HT1080 (cell line): ENCODE data around the gene ROCK2. TPM values are rescaled to one million over a fixed set of nuclear protein-coding genes. Genes with fewer than 3 reads are reported as not detected.

Source experiments
- DNase-seq: peaks from one replicate; pipeline ENCODE4 v3.0.0-alpha.2; 2015; ENCODE audit warnings: low read depth
- total RNA-seq: library from RNA; depleted of rRNA; stranded (reverse); fragments of >200 nt; shearing (Covaris generic); gene quantifications from 2 replicates; pipeline ENCODE4 v1.2.3, GENCODE V29; 2014

Gene ROCK2
- total RNA-seq, 1 experiment from 2014 or later = 20.6 TPM

DNA sequence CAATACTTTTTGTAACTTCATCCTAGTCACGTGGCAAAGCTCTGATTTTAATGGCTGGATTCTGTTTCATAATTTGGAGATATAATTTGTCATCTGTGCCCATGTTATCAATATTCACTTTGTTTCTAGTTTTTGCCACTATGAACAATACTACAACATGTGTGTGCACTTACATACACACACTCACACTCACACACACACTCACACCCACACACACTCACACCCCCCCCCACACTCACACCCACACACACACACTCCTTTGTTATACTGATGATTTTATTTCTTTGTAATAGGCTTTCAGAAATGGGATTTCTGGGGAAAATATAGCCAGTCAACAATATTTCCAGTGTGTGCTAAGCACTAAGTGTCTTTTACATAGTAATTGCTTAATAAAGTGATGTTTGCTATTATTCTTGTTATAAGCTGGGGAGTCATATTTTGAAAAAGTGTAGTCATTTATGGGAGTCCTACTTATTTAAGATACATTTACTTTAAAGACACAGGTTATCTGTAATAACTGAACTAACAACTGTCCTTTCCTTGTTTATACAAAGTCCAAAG lies 22.8 kb upstream of the ROCK2 start:
- no peak for DNase-seq

DNA sequence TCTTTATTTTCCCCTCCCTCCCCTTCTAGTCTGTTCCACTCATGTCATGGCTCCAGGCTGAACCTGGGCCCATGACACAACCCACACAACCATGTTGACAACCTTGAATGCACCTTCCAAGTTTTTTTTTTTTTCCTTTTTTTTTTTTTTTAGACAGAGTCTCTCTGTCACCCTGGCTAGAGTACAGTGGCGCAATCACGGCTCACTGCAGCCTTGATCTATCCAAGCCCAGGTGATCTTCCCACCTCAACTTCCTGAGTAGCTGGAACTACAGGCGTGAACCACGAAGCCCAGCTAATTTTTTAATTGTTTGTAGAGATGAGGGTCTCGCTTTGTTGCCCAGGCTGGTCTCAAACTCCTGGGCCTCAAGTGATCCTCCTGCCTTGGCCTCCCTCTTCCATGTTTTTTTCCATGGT lies 21.9 kb upstream of the ROCK2 start:
- DNase-seq = no peak

DNA sequence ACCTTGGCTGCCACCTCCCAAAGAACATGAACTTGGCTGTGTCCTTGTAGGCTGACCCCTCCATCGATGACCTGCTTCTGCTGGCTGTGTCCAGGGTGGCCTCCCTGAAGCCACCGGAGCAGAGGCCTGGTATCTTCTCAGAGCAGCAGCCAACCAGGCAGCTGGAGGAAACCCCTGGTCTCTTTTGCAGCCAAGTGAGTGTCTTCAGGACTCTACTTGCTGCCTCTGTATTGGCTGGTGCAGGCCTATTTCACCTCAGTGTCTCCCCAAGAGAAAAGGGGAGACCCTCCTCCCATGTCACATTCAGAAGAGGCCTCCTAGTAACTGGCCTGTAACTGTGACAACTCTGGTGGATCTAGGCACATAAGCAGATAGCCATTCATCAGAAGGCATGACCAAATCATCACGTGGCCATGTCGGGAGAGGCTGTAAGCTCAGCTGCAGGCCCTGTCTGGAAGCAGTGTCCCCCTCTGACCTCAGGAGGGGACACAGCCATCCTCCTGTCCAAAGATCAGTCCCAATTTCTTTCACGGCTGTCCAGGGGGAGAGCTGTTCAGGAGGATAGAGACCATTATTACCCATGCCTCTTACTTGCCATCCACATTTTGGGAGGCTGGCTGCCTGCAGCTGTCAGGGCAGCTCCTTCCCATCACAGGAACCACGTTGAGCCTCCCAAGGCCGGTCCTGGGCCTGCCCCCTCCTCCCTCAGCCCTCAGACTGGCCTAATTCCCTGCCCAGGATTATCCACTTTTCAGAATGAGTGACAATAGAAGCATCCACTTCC lies 20.9 kb upstream of the ROCK2 start:
- no peak for DNase-seq

DNA sequence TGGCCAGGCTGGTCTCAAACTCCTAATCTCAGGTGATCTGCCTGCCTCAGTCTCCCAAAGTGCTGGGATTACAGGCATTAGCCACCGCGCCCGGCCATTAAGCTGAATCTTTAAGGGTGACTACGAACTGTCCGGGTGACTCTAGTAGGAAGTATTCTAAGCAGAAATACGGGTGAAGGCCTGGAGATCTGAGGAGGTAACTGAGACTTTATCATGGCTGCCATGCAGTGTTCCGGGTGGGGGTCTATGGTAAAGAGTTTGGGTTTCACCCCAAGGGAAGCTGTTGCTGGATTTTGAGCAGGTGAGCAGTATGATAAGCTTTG lies 20.1 kb upstream of the ROCK2 start:
- no peak for DNase-seq

DNA sequence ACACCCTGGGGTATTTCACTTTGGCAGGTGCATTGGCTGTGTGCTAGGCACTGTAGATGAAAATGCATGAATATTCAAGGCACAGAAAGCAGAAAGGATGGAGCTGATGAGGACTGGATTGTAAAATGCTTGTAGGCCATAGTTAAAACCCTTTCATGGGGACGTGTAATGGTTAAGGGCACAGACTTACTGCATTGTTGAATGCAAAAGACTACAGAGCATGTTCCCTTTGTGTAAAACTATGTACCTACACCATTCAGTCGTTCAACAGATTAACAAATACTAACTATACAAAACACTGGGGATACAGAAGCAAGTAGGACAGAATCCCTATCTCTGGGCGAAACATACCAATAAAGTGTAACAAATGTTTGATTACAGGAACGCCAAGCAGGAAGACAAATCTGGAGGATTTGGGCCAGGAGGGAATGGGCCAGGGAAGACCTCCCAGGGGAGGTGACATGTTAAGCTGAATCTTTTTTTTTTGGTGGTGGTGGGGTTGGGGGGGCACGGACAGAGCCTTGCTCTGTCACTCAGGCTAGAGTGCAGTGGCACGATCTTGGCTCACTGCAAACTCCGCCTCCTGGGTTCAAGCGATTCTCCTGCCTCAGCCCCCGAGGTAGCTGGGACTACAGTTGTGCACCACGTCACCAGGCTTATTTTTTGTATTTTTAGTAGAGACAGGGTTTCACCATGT lies 19.6 kb upstream of the ROCK2 start:
- no peak for DNase-seq

DNA sequence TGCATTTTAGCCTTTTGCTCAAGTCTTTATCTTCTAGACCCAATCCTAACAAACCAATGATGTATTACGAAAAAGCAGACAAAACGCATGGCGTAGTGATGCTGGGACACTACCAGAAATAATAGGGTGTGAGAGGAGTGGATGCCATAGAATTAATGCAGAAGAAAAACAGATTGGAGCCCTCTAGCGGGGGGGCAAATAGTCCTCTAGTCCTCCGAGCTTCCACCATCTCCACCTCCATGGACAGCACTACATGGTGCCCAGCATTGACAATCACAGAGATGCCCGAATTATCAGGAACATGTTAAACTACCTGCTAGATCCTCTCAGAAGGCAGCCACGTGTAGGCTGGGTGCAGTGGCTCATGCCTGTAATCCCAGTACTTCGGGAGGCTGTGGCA lies 15.4 kb upstream of the ROCK2 start:
- DNase-seq = no peak

DNA sequence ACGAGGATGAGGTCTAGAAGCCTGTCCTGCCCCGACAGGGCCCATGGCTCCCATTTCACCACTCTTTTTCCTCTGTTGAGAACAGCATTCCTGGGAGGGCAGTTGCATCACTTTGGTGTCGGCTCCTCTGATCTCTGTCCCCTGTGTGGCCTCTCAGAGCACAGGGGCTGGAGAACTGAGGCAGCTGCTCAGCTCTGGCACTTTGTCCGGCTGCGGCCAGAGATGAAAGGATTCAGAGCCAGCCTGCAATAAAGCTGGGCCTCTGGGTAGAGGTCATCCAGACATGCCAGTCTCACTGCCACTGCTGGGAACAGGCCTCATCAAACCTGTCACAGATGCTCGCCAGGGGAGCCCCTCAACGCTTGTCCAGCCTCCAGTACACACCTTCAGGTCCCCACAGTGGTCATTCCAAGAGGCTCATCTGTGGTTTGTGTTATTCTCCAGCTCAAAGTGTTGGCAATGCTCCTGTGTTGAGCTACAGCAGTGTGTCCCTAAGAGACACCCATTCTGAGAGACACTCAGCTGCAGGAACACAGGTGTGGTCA lies 13.1 kb upstream of the ROCK2 start:
- no peak for DNase-seq

DNA sequence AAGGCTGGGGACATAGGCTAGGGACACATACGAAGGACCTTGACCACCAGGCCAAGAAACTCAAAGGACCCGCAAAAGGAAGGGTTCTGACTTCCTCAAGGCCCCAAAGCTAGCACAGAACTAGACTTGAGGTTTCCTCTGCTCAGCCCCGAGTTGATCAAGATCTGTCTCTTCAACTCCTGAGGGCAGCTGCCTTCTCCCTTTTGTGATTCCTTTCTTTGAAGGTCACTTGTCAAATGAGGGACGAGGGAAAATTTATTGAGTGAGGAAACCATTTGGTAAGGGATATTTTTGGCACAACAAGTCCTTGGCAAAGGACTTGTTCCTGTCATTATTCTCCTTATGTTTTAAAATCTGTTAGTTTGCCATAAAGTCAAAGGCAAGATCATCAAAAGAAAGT lies 12.3 kb upstream of the ROCK2 start:
- DNase-seq = no peak

DNA sequence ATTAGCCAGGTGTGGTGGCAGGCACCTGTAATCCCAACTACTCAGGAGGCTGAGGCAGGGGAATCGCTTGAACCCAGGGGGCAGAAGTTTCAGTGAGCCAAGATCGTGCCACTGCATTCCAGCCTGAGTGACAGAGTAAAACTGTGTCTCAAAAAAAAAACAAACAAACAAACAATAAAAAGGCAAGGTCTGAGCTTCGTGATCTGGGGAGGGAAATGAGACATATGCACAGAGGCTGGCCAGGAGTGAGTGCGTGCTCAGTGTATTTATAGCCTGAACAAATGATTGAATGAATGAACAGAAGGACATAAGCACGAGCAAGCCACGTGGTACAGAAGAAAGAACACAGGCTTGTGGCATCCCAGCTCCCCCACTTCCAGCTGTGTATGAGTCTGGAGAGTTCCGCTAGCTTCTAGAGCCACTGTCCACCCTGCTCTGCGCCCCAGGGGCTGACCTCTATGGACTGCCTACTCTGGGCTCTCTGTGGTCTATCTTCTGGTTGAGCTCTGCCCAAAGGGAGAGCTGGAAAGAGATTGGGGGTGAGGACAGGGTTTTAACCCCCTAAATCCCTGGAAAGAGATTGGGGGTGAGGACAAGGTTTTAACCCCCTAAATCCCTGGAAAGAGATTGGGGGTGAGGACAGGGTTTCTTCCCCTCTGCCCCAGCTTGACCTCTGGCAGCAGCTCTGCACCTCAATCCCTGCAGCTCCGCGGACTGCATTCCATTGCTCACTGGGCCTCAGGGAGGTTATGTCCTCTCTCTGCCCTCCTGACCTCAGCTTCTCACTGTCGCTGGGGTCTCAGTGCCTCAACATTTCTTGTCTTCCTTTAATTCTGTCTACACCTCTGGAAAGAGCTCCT lies 11.0 kb upstream of the ROCK2 start:
- no peak for DNase-seq

DNA sequence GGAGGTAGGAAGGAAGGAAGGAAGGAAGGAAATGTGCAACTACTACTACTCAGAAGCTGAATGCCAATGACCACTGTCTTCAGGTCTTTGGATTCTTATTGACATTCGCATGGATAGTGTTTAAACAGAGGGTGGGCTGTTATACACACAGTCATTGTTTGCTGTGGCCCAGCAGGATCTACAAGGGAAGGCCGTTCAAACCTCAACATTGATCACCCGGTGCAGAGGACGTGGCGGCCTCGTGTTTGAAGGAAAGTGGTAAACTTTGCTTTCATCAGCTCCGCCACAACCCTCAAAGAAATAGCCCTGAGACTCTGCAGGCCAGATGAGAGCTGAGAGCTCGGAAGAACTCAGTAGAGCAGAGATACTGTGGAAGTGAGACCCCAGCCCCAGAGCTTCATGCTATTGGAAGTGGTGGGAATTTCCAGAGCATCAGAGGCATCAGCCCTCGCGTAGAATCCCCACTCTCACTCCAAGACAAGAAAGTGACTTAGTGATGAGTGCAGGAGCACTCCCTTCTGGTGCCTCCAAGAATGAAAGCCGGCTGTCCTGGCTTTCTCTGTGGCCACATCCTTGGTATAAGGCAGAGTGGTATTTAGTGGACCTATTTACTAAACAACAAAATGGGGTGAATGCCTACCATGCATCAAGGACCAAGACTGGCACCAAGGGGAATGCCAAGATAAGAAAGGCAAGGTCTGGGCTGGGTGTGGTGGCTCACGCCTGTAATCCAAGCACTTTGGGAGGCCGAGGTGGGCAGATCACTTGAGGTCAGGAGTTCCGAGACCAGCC lies 10.1 kb upstream of the ROCK2 start:
- no peak for DNase-seq

DNA sequence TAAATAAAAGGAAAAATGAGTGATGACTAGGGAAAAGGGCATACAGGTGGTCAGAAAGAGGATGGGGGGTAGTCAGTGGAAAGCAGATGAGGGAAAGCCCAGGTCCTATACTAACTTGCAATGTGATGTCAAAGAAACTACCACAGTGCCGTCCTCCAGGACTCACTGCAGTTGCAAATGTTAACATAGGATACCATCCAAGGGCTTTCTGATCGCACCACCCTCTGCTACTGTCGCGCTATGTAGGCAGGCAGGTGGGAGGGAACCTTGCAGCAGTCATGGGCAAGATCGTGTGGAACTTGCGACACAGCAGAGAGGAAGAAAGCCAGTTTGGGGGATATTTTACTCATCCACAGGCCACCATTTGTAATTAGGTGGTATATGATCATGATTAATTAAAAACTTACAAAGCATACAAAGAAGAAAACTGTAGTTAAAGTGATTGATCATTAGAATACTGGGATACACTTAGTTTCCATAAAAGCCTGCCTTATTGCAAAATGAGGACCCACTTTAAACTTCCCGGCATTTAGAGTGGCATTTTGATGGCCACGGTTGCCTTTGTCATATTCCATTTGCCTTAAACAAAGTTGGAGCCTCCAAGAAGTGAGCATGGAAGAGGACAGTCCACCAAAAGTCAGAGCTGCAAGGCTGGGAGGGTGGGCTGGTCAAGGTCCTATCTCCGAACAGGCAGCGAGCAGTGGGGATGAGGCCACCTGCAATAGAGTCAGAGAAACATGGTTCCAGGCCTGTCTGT lies 8.5 kb upstream of the ROCK2 start:
- no peak for DNase-seq

DNA sequence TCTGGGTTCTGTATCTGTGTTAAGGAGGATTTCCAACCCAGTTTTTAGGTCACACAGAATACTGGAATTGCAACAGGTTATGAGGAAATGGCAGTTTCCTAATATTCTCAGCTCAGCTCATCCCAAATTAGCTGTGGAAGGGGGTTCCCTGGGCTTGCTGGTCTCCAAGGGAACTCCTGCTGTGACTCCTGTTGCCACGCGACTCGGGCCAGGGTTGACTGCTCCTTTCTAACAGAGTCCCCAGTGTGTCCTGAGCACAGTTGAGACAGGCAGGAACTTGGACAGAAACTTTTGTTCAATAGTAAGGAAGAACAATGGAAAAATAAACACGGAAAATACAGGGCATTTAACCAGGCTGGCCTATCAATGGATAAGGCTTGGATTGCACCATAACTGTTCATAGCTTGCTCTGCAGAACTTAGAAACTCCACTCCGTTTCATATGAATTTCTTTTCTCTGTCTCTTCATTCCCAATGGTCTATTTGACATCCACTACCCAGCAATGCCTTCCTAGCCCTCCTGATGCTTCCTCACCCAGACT lies 3.8 kb upstream of the ROCK2 start:
- no peak for DNase-seq

DNA sequence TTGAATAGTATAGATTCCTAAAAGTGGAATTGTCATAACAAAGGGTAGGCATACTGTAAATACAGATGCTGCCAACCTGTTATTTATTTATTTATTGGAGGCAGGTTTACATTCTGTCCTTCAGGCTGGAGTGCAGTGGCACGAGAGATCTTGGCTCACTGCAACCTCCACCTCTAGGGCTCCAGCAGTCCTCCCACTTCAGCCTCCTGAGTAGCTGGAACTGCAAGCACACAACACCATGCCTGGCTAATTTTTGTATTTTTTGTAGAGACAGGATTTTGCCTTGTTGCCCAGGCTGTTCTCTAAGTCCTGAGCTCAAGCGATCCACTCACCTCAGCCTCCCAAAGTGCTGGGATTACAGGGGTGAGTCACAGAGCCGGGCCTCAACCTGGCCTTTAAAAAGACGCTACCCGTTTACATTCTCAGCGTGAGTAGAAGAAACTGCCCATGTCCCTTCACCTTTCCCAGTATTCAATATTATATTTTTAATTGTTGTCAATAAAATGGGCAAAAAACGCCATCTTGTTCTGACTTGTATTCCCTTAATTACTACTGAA lies 3.0 kb upstream of the ROCK2 start:
- no peak for DNase-seq

DNA sequence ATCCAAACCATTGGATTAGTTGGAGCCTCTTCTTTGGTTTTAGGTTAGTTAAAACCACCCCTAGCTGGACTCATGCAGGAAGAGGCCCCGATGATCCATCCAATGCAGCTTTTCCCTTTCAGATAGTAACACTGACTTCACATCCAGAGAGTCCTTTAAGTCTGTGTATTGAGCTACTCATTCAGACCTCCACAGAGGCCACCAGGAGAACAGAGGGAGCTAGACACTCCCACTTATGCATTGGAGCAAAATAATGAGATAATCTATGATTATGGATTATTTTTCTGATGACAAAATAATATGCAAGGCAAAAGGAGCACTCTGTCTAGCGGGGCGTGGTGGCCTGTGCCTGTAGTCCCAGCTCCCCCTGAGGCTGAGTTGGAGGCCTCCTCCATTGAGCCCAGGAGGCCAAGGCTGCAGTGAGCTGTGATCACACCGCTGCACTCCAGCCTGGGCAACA lies 1.6 kb upstream of the ROCK2 start:
- DNase-seq = no peak

DNA sequence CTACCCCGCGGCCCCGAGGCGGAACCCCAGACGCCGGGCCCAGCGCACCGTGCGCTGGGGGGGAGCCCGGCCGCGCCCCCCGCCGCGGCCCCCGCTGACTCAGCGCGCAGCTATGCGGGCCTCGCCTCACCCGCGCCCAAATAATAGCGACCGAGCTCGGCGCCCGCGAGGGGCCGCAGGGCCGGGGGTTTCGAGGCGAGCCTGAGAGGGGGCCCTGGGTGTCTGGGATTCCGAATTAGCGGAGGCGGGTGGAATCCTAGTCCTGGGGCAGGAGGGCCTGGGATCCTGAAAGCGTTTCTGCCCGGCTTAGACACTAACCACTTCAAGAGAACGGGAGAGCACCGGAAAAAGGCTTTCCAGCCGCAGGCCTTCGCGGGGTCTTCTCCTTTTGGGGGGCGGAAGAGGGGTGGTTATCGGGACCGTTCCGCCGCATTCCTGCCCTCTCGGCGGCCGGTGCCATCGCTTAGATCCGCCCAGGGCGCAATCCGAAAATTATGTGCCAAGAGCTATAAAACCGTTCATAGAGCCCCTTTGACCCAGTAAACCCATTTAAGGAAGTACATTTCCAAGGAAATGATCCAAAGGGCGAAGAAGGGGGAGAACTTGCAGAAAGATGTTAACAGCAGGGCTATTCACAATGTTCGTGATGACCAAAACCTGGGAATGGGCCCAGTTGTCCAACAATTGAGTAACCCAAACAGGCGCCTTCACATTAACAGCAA lies 681 bp upstream of the ROCK2 start:
- DNase-seq = peak; percentile 65

DNA sequence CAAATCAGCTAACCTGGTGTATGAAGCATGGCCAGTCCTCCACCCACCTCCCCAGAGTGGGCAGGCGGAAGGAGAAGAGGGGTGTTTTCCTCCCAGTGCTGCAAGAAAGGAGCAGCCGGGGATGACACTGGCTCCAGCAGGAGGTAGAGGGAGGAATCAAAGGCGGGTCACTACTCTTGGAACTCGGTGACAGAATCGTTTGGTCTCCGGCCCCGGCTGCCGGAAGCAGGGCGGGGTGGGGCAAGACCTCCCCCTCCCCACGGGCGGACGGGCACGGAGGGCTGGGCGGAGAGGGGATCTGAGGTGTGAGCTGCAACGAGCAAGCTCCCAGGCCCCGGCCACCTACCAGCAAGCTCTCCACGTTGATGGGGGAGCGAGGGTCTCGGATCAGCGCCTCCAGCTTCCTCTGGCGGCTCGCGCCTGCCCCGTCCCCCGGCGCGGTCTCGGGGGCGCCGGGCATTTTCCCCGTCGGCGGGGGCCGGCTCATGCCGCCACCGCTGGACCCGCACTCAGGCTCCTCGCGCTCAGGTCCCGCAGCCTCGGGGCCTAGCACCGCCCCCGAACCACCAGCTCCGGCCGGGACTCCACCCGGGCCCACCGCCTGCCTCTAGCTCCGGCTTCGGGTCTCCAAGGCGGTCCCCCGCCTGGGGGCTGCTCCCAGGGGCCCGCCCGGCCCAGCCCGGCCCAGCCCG lies 640 bp downstream of the ROCK2 start:
- peak; percentile 53 for DNase-seq

DNA sequence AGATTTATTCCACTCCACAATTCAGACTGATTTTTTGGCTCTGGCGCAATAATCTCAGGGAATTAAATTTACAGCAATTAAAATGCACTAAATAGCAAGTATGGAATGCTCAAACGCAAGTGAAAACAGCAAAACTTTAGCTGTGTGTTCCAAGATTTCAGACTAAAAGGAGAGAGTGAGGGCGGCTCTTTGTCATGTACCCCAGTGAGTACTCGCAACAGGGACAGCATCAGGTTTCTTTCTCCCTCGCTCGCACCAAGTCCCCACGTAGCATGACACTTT lies 1.1 kb downstream of the ROCK2 start:
- no peak for DNase-seq
